Colonic mucosa (tissue), 4 donors: ENCODE results near the gene FRRS1. TPM values are rescaled to one million over a fixed set of nuclear protein-coding genes. Genes with fewer than 3 reads are reported as not detected.

Experiments
- DNase-seq: peaks from one replicate; pipeline ENCODE4 v3.0.0-alpha.2; 2020
- H3K27ac ChIP-seq: fragments of 200-600 bp; one replicate; pipeline ENCODE4 v1.8.0; 2021
- H3K27me3 ChIP-seq: fragments of 200-600 bp; one replicate; pipeline ENCODE4 v1.8.0; 2021
- H3K36me3 ChIP-seq: fragments of 200-600 bp; one replicate; pipeline ENCODE4 v1.8.0; 2021
- H3K4me1 ChIP-seq: fragments of 200-600 bp; one replicate; pipeline ENCODE4 v1.8.0; 2021; ENCODE audit warnings: mild to moderate bottlenecking
- H3K4me3 ChIP-seq: fragments of 200-600 bp; one replicate; pipeline ENCODE4 v1.8.0; 2021
- H3K9ac ChIP-seq, 2 donors: one replicate each; pipeline ENCODE4 v1.7.0; 2013; ENCODE audit warnings: control low read depth in 2 of 2, low read depth in 2 of 2, low read length in 2 of 2
- H3K9me3 ChIP-seq: fragments of 200-600 bp; one replicate; pipeline ENCODE4 v1.8.0; 2021
- intact Hi-C: fragments of 100-400 bp; cut with DNase I; formaldehyde crosslinking; loops from one replicate; pipeline ENCODE4 v1.14.1; 2022
- total RNA-seq, 2 donors: library from RNA; stranded (reverse); fragmentation: NEBNext Ultra II Directional in 1 of 2; extraction: Animal tissue kit (Norgen Biotek cat#: 25700) in 1 of 2; gene quantifications; one replicate each; pipeline ENCODE4 v1.2.1, GENCODE V29; 2021
- TF ChIP-seq, protein P1 (sequence below): fragments of 200-600 bp; IDR thresholded peaks from one replicate; pipeline ENCODE4 v1.8.0; 2022; ENCODE audit warnings: antibody characterized with exemption, mild to moderate bottlenecking
- donor health status: healthy.
- donor health status: DM: no; HTN: no; CAD: no.
- donor health status: DM: no; HTN: no; CAD: no.

Gene FRRS1
- total RNA-seq, 2 donors from 2014 or later = 16.7 to 17.1 TPM

DNA sequence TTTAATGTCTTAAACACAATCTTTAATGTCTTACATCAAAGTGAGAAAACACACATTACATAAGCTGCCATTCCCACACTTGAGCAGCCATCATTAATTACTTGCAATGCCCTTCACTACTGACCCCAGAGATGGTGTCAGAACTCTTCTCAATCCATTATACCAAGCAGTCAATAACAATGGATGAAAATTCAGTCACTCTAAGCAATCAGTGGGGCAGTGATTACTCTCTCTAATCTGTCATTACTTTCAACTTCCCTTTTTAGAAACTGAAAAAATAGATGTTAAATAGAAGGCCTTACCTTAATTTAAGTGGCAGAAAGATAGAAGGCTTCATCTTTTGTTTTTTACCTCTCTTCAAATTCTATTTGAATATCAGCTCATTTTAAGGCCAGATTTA is 9.7 kb upstream of the FRRS1 start:
- Histone ChIP-seq H3K4me1 (no peaks in the 10 kb centered on the region), H3K9me3 (no peaks in the 10 kb centered on the region), H3K9ac (no peak overlapping the region), H3K36me3 (no peaks in the 10 kb centered on the region), H3K4me3 (no peak overlapping the region), H3K27me3 (no peaks in the 10 kb centered on the region), H3K27ac (no peak overlapping the region)
- DNase-seq = no peak
- TF ChIP-seq, protein P1, sequence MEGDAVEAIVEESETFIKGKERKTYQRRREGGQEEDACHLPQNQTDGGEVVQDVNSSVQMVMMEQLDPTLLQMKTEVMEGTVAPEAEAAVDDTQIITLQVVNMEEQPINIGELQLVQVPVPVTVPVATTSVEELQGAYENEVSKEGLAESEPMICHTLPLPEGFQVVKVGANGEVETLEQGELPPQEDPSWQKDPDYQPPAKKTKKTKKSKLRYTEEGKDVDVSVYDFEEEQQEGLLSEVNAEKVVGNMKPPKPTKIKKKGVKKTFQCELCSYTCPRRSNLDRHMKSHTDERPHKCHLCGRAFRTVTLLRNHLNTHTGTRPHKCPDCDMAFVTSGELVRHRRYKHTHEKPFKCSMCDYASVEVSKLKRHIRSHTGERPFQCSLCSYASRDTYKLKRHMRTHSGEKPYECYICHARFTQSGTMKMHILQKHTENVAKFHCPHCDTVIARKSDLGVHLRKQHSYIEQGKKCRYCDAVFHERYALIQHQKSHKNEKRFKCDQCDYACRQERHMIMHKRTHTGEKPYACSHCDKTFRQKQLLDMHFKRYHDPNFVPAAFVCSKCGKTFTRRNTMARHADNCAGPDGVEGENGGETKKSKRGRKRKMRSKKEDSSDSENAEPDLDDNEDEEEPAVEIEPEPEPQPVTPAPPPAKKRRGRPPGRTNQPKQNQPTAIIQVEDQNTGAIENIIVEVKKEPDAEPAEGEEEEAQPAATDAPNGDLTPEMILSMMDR = no peak
- intact Hi-C loops = no loop called here

DNA sequence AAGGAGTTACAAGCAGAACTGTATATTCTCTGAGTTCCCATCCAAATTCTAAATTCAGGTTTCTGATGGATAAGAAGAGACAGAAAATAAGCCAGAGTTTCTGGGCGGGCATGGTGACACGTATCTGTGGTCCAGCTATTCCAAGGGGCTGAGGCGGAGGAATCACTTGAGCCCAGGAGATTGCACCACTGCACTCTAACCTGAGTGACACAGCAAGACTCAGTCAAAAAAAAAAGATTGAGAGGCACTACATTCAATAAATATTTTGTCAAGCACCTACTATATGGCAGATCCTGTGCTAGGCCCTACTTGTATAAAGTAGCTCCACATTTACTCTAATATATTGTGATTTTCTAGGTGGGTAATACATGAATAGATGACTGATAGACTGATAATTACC is 6.4 kb upstream of the FRRS1 start:
- no peak for DNase-seq
- TF ChIP-seq, protein P1 = no peak
- Histone ChIP-seq H3K4me3 (no peak overlapping the region), H3K27ac (no peak overlapping the region), H3K9ac (no peak overlapping the region), H3K9me3 (no peaks in the 10 kb centered on the region), H3K27me3 (no peaks in the 10 kb centered on the region), H3K4me1 (no peaks in the 10 kb centered on the region), H3K36me3 (no peaks in the 10 kb centered on the region)
- intact Hi-C loops = no loop called here

DNA sequence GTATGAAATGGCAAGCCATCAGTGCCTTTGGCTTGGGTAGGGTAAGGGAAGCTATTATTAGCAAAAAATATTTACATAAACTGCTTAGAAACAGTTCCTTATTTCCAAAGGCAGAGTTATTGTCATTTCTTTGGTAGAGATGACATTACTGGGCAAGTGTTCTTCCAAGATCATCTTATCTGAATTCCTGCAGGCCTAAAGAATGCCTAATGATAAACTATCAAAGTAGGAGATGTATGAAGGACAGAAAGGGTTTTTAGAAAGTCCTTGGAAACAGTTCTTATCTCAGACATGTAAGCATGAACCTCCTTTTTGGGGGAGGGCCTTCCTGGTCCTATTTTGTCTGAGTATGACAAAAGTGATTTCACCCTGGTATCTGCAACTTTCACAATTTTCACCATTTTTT is 5.1 kb upstream of the FRRS1 start:
- intact Hi-C loops = no loop called here
- Histone ChIP-seq H3K4me3 (no peak overlapping the region), H3K27ac (no peak overlapping the region), H3K9ac (no peak overlapping the region), H3K36me3 (no peaks in the 10 kb centered on the region), H3K9me3 (no peaks in the 10 kb centered on the region), H3K4me1 (no peaks in the 10 kb centered on the region), H3K27me3 (no peaks in the 10 kb centered on the region)
- no peak for DNase-seq
- TF ChIP-seq, protein P1 = no peak

DNA sequence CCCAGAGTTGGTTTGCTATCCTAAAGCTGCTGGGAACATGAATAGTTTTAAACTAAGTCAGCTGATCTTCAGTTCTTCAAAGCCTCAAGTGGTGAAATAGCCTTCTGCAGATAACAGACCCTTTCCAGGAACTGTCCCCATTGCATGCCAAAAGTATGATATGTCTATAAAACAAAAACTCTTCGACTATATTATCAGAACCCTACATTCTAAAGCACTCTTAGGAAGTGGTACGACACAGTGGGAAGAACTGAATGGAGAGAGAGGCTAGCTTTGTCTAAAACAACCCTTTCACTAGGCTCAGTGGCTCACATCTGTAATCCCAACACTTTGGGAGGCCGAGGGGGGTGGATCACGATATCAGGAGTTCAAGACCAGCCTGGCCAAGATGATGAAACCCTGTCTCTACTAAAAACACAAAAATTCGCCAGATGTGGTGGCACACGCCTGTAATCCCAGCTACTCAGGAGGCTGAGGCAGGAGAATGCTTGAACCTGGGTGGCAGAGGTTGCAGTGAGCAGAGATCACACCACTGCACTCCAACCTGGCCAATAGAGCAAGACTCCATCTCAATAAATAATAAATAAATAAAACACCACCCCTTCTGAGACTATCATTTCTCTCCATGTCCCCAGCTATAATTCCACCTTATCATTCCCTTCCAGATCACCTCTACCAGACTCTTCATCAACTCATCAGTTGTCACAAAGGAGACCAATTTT is 2.2 kb upstream of the FRRS1 start:
- Histone ChIP-seq H3K27ac (no peak overlapping the region), H3K9ac (no peak overlapping the region), H3K27me3 (no peaks in the 10 kb centered on the region), H3K9me3 (no peaks in the 10 kb centered on the region), H3K36me3 (no peaks in the 10 kb centered on the region), H3K4me1 (no peaks in the 10 kb centered on the region), H3K4me3 (no peak overlapping the region)
- intact Hi-C loops = no loop called here
- TF ChIP-seq, protein P1 = no peak
- DNase-seq = no peak

DNA sequence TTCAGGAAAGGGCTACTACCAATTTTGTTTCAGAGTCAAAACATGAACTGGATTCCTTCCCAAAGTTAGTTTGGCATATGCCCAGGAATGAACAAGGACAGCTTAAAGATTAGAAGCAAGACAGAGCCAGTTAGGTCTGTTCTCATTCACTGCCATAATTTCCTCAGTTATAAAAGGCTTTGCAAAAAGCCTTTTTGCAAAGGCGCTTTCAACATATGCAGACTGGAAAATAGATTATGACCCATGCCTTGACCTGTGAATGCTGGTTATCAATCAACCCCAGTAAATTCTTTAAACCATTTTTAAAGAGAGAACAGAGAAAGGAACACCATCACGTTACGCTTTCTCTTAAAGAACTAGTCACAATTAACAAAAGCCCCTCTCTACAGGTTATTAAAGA is 1.7 kb upstream of the FRRS1 start:
- Histone ChIP-seq H3K27me3 (no peaks in the 10 kb centered on the region), H3K9me3 (no peaks in the 10 kb centered on the region), H3K9ac (no peak overlapping the region), H3K27ac (no peak overlapping the region), H3K4me3 (no peak overlapping the region), H3K36me3 (no peaks in the 10 kb centered on the region), H3K4me1 (no peaks in the 10 kb centered on the region)
- intact Hi-C loops = no loop called here
- TF ChIP-seq, protein P1 = no peak
- no peak for DNase-seq
